Kidney (tissue), 14 donors: ENCODE data around the gene MUS81. TPM values are rescaled to one million over a fixed set of nuclear protein-coding genes. Genes with fewer than 3 reads are reported as not detected.

Experiments used
- DNase-seq, 5 donors: peaks; one replicate each; pipeline ENCODE4 v3.0.0-alpha.2; 2013 to 2020
- FAIRE-seq: peaks from 2 replicates; lab custom pipeline; 2012; peaks lifted over from hg19 to GRCh38; lab: Jason Lieb, UNC
- H3K27ac ChIP-seq, 2 donors: one replicate each; pipeline ENCODE4 v1.7.0; 2013; ENCODE audit warnings: low read depth in 2 of 2, low read length in 2 of 2, inconsistent platforms in 1 of 2
- H3K27me3 ChIP-seq: one replicate; pipeline ENCODE4 v1.7.1; 2013; ENCODE audit warnings: low read length, inconsistent platforms; ENCODE audit not compliant: control insufficient read depth, insufficient read depth
- H3K36me3 ChIP-seq, 3 donors: one replicate each; pipeline versions ENCODE4 v1.7.0 to v1.7.1; 2013; ENCODE audit warnings: low read length in 3 of 3, control low read depth in 1 of 3, inconsistent platforms in 1 of 3; ENCODE audit not compliant: insufficient read depth in 3 of 3, control insufficient read depth in 2 of 3
- H3K4me1 ChIP-seq, 3 donors: one replicate each; pipeline versions ENCODE4 v1.7.0 to v1.7.1; 2013; ENCODE audit warnings: low read length in 3 of 3, inconsistent platforms in 1 of 3, low read depth in 1 of 3; ENCODE audit not compliant: control insufficient read depth in 2 of 3, insufficient read depth in 2 of 3
- H3K4me3 ChIP-seq, 3 donors: one replicate each; pipeline versions ENCODE4 v1.7.0 to v1.8.1; 2013; ENCODE audit warnings: low read length in 3 of 3, control low read depth in 1 of 3, inconsistent platforms in 1 of 3
- H3K9ac ChIP-seq, 3 donors: one replicate each; pipeline versions ENCODE4 v1.7.0 to v1.7.1; 2013; ENCODE audit warnings: low read length in 3 of 3, control low read depth in 1 of 3, inconsistent platforms in 1 of 3
- H3K9me3 ChIP-seq, 3 donors: one replicate each; pipeline versions ENCODE4 v1.7.0 to v1.7.1; 2013; ENCODE audit warnings: low read length in 3 of 3, control low read depth in 1 of 3, inconsistent platforms in 1 of 3; ENCODE audit not compliant: control insufficient read depth in 2 of 3, insufficient read depth in 1 of 3
- intact Hi-C: fragments of 100-400 bp; cut with DNase I; formaldehyde crosslinking; loops from one replicate; pipeline ENCODE4 v1.11.1; 2022
- polyA plus RNA-seq: library from polyadenylated mRNA; stranded (reverse); fragments of 350-450 nt; fragmentation: Illumina TruSeq; extraction: RNeasy Lipid Tissue Mini Kit (QIAGEN cat#74804); gene quantifications from one replicate; pipeline ENCODE4 v1.2.3, GENCODE V29; 2014; ENCODE audit warnings: low read depth, low replicate concordance; ENCODE audit not compliant: insufficient read depth
- total RNA-seq: library from RNA; stranded (reverse); fragmentation: NEBNext Ultra II Directional; extraction: Animal tissue kit (Norgen Biotek cat#: 25700); gene quantifications from one replicate; pipeline ENCODE4 v1.2.1, GENCODE V29; 2021
- TF ChIP-seq, protein P1 (sequence below): IDR thresholded peaks from 3 replicates; pipeline ENCODE4 v1.5.1; 2012; ENCODE audit warnings: mild to moderate bottlenecking, moderate library complexity, borderline replicate concordance; ENCODE audit not compliant: insufficient read depth; ENCODE audit errors: extremely low read depth
- donor health status: control.
- donor health status: control.
- donor health status: control.
- donor health status: control.
- donor health status: control.
- donor health status: DM: yes; HTN: yes; CAD: no.
- donor health status: Normal renal cell carcinoma (clear cell type).

MUS81 gene
- total and polyA plus RNA-seq, 2 donors from 2014 or later, result 31.2 to 54.9 TPM

- no peak overlapping the region for H3K27ac ChIP-seq
- H3K36me3 ChIP-seq, result peaks cover 0 to 43% (median 21%) of the 10 kb centered on the region in 3 donors
- no peaks in the 10 kb centered on the region for H3K27me3 ChIP-seq
- no peak overlapping the region for H3K4me3 ChIP-seq
- H3K9me3 ChIP-seq, result no peaks in the 10 kb centered on the region
- DNase-seq (peak in 2 of 5 donors; percentile 38 to 59), FAIRE-seq (no peak)
- H3K9ac ChIP-seq, result no peak overlapping the region
- peaks cover 0 to 12% (median 11%) of the 10 kb centered on the region in 3 donors for H3K4me1 ChIP-seq
- intact Hi-C loops, result no loop called here
- TF ChIP-seq, protein P1, sequence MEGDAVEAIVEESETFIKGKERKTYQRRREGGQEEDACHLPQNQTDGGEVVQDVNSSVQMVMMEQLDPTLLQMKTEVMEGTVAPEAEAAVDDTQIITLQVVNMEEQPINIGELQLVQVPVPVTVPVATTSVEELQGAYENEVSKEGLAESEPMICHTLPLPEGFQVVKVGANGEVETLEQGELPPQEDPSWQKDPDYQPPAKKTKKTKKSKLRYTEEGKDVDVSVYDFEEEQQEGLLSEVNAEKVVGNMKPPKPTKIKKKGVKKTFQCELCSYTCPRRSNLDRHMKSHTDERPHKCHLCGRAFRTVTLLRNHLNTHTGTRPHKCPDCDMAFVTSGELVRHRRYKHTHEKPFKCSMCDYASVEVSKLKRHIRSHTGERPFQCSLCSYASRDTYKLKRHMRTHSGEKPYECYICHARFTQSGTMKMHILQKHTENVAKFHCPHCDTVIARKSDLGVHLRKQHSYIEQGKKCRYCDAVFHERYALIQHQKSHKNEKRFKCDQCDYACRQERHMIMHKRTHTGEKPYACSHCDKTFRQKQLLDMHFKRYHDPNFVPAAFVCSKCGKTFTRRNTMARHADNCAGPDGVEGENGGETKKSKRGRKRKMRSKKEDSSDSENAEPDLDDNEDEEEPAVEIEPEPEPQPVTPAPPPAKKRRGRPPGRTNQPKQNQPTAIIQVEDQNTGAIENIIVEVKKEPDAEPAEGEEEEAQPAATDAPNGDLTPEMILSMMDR, result no peak
Observed at GRCh38 chr11:65864706-65865471, 4.7 kb downstream of the MUS81 start.

DNA sequence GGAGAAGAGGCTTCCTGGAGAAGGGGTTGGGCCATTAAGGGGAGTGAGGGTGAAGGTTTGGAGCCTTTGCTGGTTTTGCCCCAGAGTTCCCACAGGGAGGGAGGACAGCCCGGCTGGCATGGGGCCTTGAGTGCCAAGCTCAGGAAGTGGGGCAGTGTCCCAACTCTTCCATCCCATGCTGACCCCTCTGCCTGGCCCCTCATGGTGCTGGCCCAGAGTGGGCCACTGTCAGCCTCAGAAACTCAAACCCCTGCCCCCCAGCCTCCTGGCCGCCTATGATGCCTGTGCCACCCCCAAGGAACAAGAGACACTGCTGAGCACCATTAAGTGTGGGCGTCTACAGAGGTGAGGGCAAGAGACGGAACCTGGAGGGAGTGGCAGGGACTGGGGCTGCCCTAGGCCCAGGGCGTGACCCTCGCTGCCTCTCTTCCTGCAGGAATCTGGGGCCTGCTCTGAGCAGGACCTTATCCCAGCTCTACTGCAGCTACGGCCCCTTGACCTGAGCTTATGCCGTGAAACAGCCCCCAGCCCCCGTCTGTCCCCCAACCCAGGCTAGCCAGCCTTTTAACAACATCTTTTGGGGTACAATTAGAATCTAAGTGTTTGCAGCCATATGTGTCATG is 5.4 kb downstream of the MUS81 start:
- DNase-seq, result peak in 2 of 5 donors; percentile 28 to 57
- Histone ChIP-seq H3K27ac (no peak overlapping the region), H3K36me3 (peaks cover 0 to 43% (median 21%) of the 10 kb centered on the region in 3 donors), H3K4me3 (no peak overlapping the region), H3K9ac (no peak overlapping the region), H3K4me1 (peaks cover 0 to 14% (median 10%) of the 10 kb centered on the region in 3 donors), H3K27me3 (no peaks in the 10 kb centered on the region), H3K9me3 (no peaks in the 10 kb centered on the region)
- intact Hi-C loops, result no loop called here
- TF ChIP-seq, protein P1, result no peak
- FAIRE-seq, result no peak

DNA sequence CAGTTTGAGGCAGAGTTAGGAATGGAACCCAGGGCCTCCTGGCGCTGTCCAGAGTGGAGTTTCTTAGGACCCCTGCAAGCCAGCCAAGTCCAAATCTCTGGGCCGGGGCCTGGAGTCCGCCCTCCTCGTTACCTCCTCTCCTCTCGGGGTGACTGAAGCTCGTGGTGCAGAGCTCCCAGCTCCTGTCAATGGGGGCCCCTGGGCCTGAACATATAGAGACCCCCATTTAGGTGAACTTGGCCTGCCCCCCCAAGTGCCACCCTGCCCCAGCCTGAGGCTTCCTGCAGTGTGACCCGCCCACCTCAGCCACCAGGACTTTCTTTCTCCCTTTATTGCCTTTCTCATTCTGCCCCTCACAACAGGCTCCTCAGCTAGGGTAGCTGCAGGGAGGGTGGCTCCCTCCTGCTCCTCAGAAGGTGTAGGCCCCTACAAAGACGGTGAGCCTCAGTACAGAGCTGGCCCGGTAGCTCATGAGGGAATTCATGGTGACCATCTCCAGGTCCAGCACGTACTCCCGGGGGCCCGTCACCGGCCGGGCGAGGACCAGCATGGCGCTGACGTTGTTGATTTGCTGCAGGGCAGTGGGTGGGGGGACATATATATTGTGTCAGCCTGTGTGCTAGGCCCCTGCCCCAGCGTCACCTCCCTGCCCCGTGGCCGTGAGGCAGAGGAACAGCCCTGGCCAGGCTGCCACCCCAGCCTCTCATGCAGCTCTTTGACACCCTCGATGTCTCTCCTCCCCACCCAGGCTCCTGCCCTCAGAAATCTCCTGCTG is 6.5 kb downstream of the MUS81 start:
- Histone ChIP-seq H3K27ac (no peak overlapping the region), H3K27me3 (no peaks in the 10 kb centered on the region), H3K36me3 (peaks cover 0 to 43% (median 21%) of the 10 kb centered on the region in 3 donors), H3K9ac (no peak overlapping the region), H3K9me3 (no peaks in the 10 kb centered on the region), H3K4me1 (peaks cover 0 to 16% (median 3%) of the 10 kb centered on the region in 3 donors), H3K4me3 (no peak overlapping the region)
- DNase-seq, result peak in 2 of 5 donors; percentile 30 to 77
- no peak for FAIRE-seq
- TF ChIP-seq, protein P1, result no peak
- intact Hi-C loops, result no loop called here
